GM21360 (cell line): ENCODE results near the gene LPP.

Experiments
- ATAC-seq: cut with Tn5 transposase; IDR thresholded peaks from one replicate; pipeline ENCODE4 v1.9.1; 2021; ENCODE audit warnings: mild to moderate bottlenecking, moderate library complexity; ENCODE audit not compliant: unreplicated experiment

The LPP gene

DNA sequence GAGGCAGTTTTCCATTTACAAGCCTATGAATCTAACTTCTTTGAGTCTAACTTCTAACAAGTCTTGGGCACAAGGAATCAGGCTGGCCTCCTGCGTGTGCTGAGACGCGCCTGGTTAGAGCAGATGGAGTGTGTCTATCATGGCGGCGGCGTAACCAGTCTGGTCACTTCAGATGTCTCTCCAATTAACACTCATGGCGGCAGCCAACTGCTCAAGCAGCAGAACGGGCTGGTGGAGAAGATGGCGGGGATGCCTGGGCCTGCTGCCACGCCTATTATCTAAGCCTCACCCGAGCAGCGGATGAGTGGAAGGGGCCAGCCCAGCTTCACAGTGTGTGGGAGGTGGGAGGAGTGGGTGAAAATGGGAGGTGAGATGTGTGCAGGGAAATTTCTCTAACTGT, 771.4 kb downstream of the LPP start:
- no peak for ATAC-seq

DNA sequence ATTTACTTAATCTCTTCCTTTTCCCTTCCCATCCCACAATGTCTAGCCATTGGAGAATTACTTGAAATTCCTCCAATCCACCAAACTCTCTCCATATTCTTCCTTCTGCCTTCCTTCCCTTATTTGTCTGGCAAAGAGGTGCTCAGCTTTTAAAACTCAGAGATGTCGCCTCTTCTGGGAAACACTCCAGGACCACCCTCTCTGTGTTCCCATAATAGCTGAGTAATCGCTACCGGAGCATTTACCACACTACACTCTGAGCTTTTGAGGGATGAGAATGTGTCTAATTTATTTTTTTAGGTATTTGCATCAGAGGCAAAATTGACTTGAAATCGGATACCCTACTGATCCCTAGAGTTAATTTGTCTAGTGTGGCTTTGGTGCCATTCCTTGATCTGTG, 772.2 kb downstream of the LPP start:
- no peak for ATAC-seq

DNA sequence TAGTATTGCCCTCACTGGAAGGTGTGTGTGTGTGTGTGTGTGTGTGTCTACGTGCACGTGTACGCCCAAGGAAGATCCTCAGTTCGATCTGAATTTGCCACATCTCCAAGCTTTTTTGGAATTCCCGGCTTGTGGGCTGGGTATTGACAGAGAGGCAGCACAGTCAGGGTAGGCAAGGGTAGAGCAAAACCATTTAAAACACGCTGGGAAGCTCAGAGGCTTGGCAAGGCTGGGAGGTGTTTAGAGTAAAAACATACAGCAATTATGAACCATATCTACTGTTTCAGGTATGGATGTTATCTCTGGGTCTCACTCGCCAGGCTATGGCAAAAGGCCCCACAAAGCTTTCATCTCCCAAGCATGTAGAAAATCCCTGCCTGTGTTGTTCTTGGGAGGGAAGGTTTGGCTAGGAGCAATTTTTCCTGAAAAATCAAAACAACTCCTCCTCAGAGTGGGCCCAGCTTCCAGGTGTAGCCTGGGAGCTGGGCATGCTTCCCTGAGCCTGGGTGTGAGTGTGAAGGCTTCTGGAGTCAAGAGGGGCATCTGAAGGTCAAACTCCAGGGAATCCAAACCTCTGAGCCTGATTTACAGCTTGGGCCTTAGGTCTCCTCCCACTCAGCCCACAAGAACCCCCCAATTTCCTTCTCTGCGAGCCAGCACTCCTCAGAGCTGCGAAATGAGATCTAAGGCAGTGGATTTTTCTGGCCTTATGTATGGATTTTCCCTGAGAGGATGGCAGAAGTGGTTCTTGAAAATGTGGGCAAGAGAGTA, 773.0 kb downstream of the LPP start:
- ATAC-seq: no peak

DNA sequence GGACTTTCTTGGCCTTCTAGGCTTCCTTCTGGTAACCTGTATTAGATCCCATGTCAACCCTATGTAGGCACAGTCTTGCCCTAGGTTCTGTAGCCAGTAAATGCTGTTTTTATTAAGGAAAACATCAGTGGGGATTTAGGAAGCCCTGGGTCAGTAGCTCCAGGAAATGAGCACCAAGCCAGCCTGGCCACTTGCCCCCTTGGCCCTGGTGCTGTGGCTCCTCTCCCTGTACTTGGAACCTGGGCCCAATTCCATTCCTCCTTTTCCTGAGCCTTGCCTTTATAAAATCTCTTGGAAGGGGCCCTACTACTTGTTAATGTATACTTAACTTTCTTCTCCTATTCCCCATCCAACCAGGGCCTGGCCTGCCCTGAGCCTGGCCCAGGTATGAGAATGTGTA, 774.0 kb downstream of the LPP start:
- ATAC-seq: no peak

DNA sequence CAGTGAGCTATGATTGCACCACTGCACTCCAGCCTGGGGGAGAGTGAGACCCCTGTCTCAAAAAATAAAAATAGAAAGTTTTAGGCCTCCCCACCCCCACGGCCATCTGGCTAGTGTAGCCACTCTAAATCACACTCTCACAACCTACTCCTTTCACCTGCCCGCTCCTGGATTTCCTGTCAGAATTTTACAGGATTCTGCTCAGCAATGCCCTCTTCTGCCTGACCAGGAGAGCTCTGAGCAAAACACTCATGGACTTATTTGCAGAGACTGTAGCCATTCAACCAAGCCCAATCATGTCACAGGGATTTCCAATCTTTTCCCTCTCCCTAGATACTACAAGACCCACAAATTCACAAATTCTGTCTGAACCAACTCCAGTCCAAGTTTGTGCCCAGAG, 775.2 kb downstream of the LPP start:
- ATAC-seq: no peak

DNA sequence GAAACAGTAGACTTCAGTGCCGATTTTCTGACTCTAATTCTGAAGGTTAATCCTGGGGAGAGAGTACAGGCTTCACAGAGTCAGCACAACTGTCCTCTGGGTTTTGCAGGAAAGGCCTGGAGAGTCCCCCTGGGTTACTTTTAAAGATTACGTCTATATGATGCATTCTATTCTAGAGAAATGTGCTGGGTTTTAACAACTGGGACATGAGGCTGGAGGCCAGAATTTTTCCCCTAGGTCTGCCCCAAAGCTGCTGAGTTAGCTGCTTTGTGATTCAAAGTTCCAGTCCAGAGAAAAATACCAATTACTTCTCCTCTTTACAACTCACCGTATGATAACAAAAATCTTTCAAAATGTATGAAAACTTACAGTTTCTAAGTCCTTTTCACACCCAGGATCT, 777.1 kb downstream of the LPP start:
- no peak for ATAC-seq

DNA sequence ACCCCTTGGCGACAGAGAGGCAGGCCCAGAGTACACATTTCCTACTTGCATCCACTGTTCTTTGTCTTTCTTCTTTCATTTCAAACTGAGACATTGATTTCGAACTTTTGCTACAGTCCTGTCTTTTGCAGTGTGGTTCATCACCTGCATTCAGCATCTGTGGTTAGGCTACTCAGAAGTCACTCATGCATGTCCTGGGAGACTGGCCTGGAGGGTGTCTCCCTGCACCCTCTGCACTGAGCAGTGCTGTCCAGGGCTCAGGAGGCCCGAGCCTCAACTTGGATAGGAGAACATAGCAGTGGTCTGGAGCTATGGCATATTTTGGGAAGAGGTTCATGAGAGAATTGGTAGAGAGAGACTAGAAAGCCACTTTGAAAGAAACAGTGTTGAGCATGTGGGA, 777.6 kb downstream of the LPP start:
- ATAC-seq: no peak

DNA sequence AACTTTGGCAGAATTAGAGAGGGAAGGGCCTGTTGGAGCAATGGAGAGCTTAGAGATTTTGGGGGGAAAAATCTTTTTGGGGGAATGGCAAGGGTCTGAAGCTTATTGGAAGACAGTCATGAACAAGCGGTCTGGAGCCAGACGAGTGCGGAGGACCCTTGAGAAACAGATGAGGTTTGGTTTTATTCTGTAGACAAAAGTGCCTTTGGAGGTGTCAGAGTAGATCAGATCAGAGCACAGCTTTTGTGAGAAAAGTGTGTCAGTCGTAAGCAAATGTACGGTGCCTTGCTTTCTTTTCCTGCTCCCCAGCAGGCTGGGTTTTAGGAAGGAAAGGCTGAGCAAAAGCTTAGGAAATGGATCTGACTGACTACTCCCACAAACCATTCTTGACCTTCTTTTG, 781.0 kb downstream of the LPP start:
- ATAC-seq: no peak

DNA sequence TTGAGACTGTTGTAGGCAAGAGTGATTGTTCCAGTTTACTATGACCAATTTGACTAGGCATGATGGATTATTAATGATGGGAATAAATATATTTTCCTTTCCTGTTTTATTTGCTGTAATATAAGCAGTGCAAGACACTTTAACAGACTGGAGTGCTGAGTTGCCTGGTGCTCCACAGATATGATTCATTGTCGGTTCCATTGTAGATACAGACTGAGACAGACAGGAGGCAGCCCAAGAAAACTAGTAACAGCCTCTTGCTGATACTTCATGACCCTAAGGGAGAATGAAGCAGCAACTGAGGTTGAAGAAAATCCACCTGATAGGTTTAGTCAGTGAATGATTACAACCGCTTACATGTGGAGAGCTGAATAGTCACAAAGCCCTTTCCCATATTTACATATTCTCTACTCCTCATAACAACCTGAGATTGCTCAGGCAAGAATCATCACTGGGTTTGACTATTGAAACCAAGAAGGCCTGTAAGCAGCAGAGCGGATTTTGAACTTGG, 782.7 kb downstream of the LPP start:
- no peak for ATAC-seq

DNA sequence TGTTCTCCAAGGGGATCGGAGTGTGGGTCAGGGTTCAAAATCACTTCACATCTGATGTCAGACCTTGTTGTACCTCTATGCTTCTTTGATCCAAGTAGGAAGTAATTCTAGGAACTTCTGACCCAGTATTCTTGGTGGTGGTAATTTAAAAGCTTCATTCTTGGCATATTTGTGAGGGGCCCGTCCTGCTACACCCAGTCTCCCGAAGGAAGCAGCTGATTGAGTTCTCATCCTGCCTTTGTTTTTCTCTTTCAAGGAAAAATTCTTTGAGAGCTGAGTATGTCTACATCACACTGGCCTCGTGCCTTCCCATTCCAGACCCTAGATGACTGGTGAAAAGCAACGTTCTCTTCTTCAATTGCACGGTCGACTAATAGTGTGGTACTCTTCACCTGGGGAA, 783.4 kb downstream of the LPP start:
- ATAC-seq: no peak

DNA sequence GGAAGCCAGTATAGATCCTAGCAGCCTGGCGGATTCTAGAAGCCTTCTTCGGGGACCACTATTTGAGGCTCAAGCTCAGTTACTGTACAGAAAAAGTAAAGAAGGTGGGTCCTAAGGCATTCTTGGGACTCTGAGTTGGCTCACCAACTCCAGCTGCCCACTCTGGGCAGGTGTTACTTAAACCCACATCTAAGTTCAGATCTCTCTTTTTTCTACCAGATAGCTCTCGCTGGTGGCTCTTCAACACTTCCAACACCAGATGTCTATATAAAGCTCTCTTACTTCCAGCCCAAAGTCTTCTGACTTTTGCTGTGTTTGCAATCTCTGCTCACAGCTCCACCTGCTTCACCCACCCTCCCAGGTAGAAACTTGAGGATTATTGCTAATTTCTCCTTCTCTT, 785.0 kb downstream of the LPP start:
- no peak for ATAC-seq

DNA sequence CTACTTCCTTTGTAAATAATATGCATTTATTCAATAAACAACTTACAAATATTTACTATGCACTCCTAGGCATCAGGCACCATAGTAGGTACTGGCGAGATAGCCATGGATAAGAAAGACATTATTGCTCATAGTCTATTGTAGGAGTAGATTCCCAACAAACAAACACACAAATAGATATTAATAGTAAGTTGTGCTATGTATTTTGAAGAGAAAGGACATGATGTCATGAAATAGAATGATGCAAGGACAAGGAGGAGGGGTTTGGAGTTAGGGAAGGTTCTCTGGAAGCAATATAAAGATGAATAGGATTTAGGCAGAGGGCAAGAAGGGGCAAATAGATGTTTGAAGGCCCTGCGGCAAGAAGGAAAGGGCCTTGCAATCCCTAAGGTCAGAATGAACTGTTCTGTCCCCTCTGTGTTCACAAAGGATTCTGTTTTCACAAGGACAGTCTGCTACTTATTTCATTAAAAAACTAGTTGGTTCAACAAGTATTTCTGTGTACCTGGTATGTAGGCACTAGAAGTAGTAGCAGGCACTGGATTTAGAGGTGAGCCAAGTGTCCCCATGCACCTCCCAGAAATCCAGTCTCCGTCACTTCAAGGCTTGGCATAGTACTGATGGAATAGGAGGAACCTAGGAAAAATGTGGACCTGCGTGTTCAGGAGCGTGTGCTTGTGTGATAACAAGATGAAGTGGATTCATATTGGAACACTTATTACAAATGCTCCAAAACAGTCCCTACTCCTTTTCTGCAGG, 786.0 kb downstream of the LPP start:
- no peak for ATAC-seq
